Measurements from ENCODE around the gene PARS2. TPM values are rescaled to one million over a fixed set of nuclear protein-coding genes. Genes with fewer than 3 reads are reported as not detected.

The PARS2 gene
- total RNA-seq, 1 experiment from 2014 or later, result 9.6 TPM

GRCh38 chr1:54774820-54775498 is 10.6 kb upstream of the PARS2 start:
- Histone ChIP-seq H3K9me2 (ENCODE audit: insufficient read depth) (no peaks in the 10 kb centered on the region), H3K4me3 (replicated peaks in 1 of 2; ENCODE audit: low read depth in 1 of 2, low read length in 2 of 2) (no peak overlapping the region), H3K27ac (ENCODE audit: low read depth, low read length) (no peak overlapping the region), H4K20me1 (ENCODE audit: insufficient read depth) (no peaks in the 10 kb centered on the region), H3K9ac (ENCODE audit: low read length) (no peak overlapping the region), H3K79me2 (ENCODE audit: insufficient read depth, low read length) (no peaks in the 10 kb centered on the region), H3K36me3 (ENCODE audit: control insufficient read depth in 1 of 2, insufficient read depth in 2 of 2, low read length in 2 of 2) (no peaks in the 10 kb centered on the region), H3K4me1 (ENCODE audit: control insufficient read depth in 1 of 2, insufficient read depth in 2 of 2, low read length in 2 of 2) (peaks cover 0 to 8% of the 10 kb centered on the region in 2 experiments; a peak in 2 of 4 replicates), H3K4me2 (ENCODE audit: low read length) (peak overlapping the region; percentile 3; the same call in 1 of the 2 replicates), H3K9me3 (ENCODE audit: control insufficient read depth in 1 of 2, insufficient read depth in 1 of 2, low read depth in 1 of 2, low read length in 2 of 2) (no peaks in the 10 kb centered on the region), H2AFZ (ENCODE audit: low read depth, low read length, poor library complexity, severe bottlenecking) (peak overlapping the region; percentile 23), H3K27me3 (ENCODE audit: insufficient read depth, low read length) (no peaks in the 10 kb centered on the region)
- ATAC-seq (peak; percentile 99), DNase-seq (ENCODE audit: low read depth, low spot score) (peak; percentile 62)
- ChIA-PET POLR2A (no interaction called here), CTCF (interaction anchor here (1.6 kb wide), 1 partner anchor 14 kb away, joined by 3 read pairs; no protein-coding TSS in a partner anchor), RAD21 (ENCODE audit: low non-redundant PET in 1 of 2, low total read pairs in 2 of 2, uncharacterized antibody in 2 of 2, unreplicated experiment in 2 of 2) (no interaction called here)
- BruUV-seq (replicated peaks), result no TSS peak
- TF ChIP-seq SP1 (IDR thresholded peaks at IDR 0.05; ENCODE audit: low read depth) (peak; percentile 43), POLR2A (IDR thresholded peaks at IDR 0.05; ENCODE audit: borderline replicate concordance, extremely low read depth, insufficient read depth, insufficient read length) (no peak)
- intact Hi-C loops (cut with micrococcal nuclease), result no loop called here

GRCh38 chr1:54772951-54773350 is 8.6 kb upstream of the PARS2 start:
- H3K4me3 ChIP-seq (replicated peaks in 1 of 2; ENCODE audit: low read depth in 1 of 2, low read length in 2 of 2), result no peak overlapping the region
- peaks cover 0 to 8% of the 10 kb centered on the region in 2 experiments; a peak in 2 of 4 replicates for H3K4me1 ChIP-seq (ENCODE audit: control insufficient read depth in 1 of 2, insufficient read depth in 2 of 2, low read length in 2 of 2)
- no TSS peak for BruUV-seq (replicated peaks)
- no peaks in the 10 kb centered on the region for H3K9me2 ChIP-seq (ENCODE audit: insufficient read depth)
- no peaks in the 10 kb centered on the region for H3K27me3 ChIP-seq (ENCODE audit: insufficient read depth, low read length)
- no peaks in the 10 kb centered on the region for H3K9me3 ChIP-seq (ENCODE audit: control insufficient read depth in 1 of 2, insufficient read depth in 1 of 2, low read depth in 1 of 2, low read length in 2 of 2)
- H2AFZ ChIP-seq (ENCODE audit: low read depth, low read length, poor library complexity, severe bottlenecking), result no peak overlapping the region
- no peaks in the 10 kb centered on the region for H3K79me2 ChIP-seq (ENCODE audit: insufficient read depth, low read length)
- H3K9ac ChIP-seq (ENCODE audit: low read length), result no peak overlapping the region
- no peak overlapping the region for H3K27ac ChIP-seq (ENCODE audit: low read depth, low read length)
- CTCF ChIA-PET, result no interaction called here
- POLR2A ChIA-PET, result no interaction called here
- ATAC-seq (no peak), DNase-seq (ENCODE audit: low read depth, low spot score) (no peak)
- intact Hi-C loops (cut with micrococcal nuclease), result no loop called here
- H3K4me2 ChIP-seq (ENCODE audit: low read length), result no peak overlapping the region
- H3K36me3 ChIP-seq (ENCODE audit: control insufficient read depth in 1 of 2, insufficient read depth in 2 of 2, low read length in 2 of 2), result no peaks in the 10 kb centered on the region
- no peaks in the 10 kb centered on the region for H4K20me1 ChIP-seq (ENCODE audit: insufficient read depth)
- RAD21 ChIA-PET (ENCODE audit: low non-redundant PET in 1 of 2, low total read pairs in 2 of 2, uncharacterized antibody in 2 of 2, unreplicated experiment in 2 of 2), result no interaction called here
- TF ChIP-seq RAD21 (IDR thresholded peaks at IDR 0.05; ENCODE audit: low read depth) (no peak), JUND (IDR thresholded peaks at IDR 0.05) (no peak), CTCF (IDR thresholded peaks at IDR 0.05 in 2 of 3, conservative IDR thresholded peaks at IDR 0.05 in 1 of 3; ENCODE audit: borderline replicate concordance in 1 of 3, insufficient read depth in 1 of 3, low read depth in 2 of 3, low read length in 2 of 3) (no peak), EGR1 (IDR thresholded peaks at IDR 0.05; ENCODE audit: low read depth) (no peak), FOSL1 (IDR thresholded peaks at IDR 0.05; ENCODE audit: low read depth) (no peak), EZH2 (IDR thresholded peaks at IDR 0.05) (no peak), TCF7L2 (IDR thresholded peaks at IDR 0.05; ENCODE audit: borderline replicate concordance, extremely low read depth, insufficient read depth, insufficient read length) (no peak), MAX (IDR thresholded peaks at IDR 0.05) (no peak), SIN3A (IDR thresholded peaks at IDR 0.05; ENCODE audit: low read depth) (no peak), ATF3 (IDR thresholded peaks at IDR 0.05) (no peak), SP1 (IDR thresholded peaks at IDR 0.05; ENCODE audit: low read depth) (no peak), ZNF274 (IDR thresholded peaks at IDR 0.05; ENCODE audit: low read depth, low read length) (no peak), SRF (IDR thresholded peaks at IDR 0.05; ENCODE audit: low read depth) (no peak), REST (IDR thresholded peaks at IDR 0.05; ENCODE audit: low read depth) (no peak)
